Thymus (tissue), 14 donors: Measurements from ENCODE around the gene ZFP28. TPM values are rescaled to one million over a fixed set of nuclear protein-coding genes. Genes with fewer than 3 reads are reported as not detected.

Source experiments
- DNase-seq, 9 donors: peaks; one replicate each; pipeline ENCODE4 v3.0.0-alpha.2; 2013; ENCODE audit warnings: low spot score in 9 of 9, low read depth in 6 of 9, missing footprints in 1 of 9
- H3K27ac ChIP-seq, 2 donors: one replicate each; pipeline ENCODE4 v1.5.1; 2013; ENCODE audit warnings: control low read depth in 1 of 2, low read depth in 1 of 2, low read length in 1 of 2, mild to moderate bottlenecking in 1 of 2, moderate library complexity in 1 of 2
- H3K27me3 ChIP-seq, 2 donors: one replicate each; pipeline ENCODE4 v1.5.1; 2013; ENCODE audit warnings: low read length in 1 of 2; ENCODE audit not compliant: control insufficient read depth in 2 of 2, insufficient read depth in 1 of 2
- H3K36me3 ChIP-seq, 2 donors: one replicate each; pipeline ENCODE4 v1.5.1; 2013; ENCODE audit warnings: low read length in 1 of 2, mild to moderate bottlenecking in 1 of 2, moderate library complexity in 1 of 2; ENCODE audit not compliant: control insufficient read depth in 2 of 2, insufficient read depth in 2 of 2
- H3K4me1 ChIP-seq, 2 donors: one replicate each; pipeline ENCODE4 v1.5.1; 2013; ENCODE audit warnings: low read length in 2 of 2; ENCODE audit not compliant: control insufficient read depth in 2 of 2, insufficient read depth in 2 of 2
- H3K4me3 ChIP-seq, 2 donors: one replicate each; pipeline ENCODE4 v1.5.1; 2013; ENCODE audit warnings: low read length in 2 of 2, control low read depth in 1 of 2, mild to moderate bottlenecking in 1 of 2
- H3K9me3 ChIP-seq, 2 donors: one replicate each; pipeline ENCODE4 v1.5.1; 2013; ENCODE audit warnings: low read length in 1 of 2, mild to moderate bottlenecking in 1 of 2; ENCODE audit not compliant: control insufficient read depth in 2 of 2, insufficient read depth in 1 of 2
- WGBS: extraction: QIAGEN DNeasy Blood & Tissue Kit; methylation state at CpG from one replicate; pipeline ENCODE4 v1.1.7; 2013; 5-methylcytosine and 5-hydroxymethylcytosine counted together
- long read RNA-seq, 10 donors: transcript quantifications; one replicate each; lab custom pipeline, GENCODE V29; 2026
- polyA plus RNA-seq: library from polyadenylated mRNA; stranded (reverse); fragments of 200-250 nt; gene quantifications from one replicate; pipeline ENCODE4 v1.2.3, GENCODE V29; 2013
- total RNA-seq: library from RNA; stranded (reverse); fragments of 120-200 nt; gene quantifications from one replicate; pipeline ENCODE4 v1.2.4, GENCODE V29; 2013
- donor health status: healthy.

Gene ZFP28
- total RNA-seq (2.9 TPM), polyA plus RNA-seq (6.1 TPM)
- long read RNA-seq, donor 1, result 0 reads
- long read RNA-seq, donor 2, full-length matches to known transcripts, result 1 of 1 reads
- long read RNA-seq, donor 2, partial matches to known transcripts, result 0 of 1 reads
- long read RNA-seq, donor 2, other reads (novel, unspliced or antisense), result 0 of 1 reads
- long read RNA-seq, donor 3, result 0 reads
- long read RNA-seq, donor 4, result 0 reads
- long read RNA-seq, donor 5, full-length matches to known transcripts, result 3 of 3 reads
- long read RNA-seq, donor 5, partial matches to known transcripts, result 0 of 3 reads
- long read RNA-seq, donor 5, other reads (novel, unspliced or antisense), result 0 of 3 reads
- long read RNA-seq, donor 6, full-length matches to known transcripts, result 3 of 3 reads
- long read RNA-seq, donor 6, partial matches to known transcripts, result 0 of 3 reads
- long read RNA-seq, donor 6, other reads (novel, unspliced or antisense), result 0 of 3 reads
- long read RNA-seq, donor 7, result 0 reads
- long read RNA-seq, donor 8, result 0 reads
- long read RNA-seq, donor 9, full-length matches to known transcripts, result 2 of 2 reads
- long read RNA-seq, donor 9, partial matches to known transcripts, result 0 of 2 reads
- long read RNA-seq, donor 9, other reads (novel, unspliced or antisense), result 0 of 2 reads
- long read RNA-seq, donor 10, full-length matches to known transcripts, result 1 of 1 reads
- long read RNA-seq, donor 10, partial matches to known transcripts, result 0 of 1 reads
- long read RNA-seq, donor 10, other reads (novel, unspliced or antisense), result 0 of 1 reads

DNA sequence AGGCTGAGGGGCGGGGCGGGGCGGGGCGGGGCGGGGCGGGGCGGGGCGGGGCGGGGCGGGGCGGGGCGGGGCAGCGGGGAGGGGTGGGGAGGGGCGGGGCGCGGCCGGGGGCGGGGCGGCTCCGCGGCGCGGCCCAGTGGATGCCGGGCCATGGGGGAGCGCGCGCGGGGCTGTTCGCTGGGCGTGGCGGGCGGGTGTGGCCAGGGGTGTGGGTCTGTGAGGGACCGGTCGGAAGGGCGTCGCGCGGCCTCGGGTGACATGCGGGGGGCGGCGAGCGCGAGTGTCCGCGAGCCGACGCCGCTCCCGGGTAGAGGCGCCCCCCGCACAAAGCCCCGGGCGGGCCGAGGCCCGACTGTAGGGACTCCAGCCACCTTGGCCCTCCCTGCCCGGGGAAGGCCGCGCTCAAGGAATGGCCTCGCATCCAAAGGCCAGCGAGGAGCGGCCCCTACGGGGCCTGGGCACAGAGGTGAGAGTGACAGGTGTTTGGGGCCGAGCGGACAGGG lies at the start of gene ZFP28:
Gene ZFP28, plus strand, starts transcription at position 188 of the 503 bp plus-strand sequence. Its CDS starts 71 bp downstream, at position 259.
- H3K36me3 ChIP-seq, result no peaks in the 10 kb centered on the region
- peaks cover 10 to 40% of the 10 kb centered on the region in 2 donors for H3K9me3 ChIP-seq
- peak in 2 of 9 donors; percentile 8 to 13 for DNase-seq
- WGBS, result 2% methylated on average over 53 of the region's 65 CpGs
- H3K4me3 ChIP-seq, result peak within 1 kb of the TSS; percentile 64 to 67
- H3K27ac ChIP-seq, result peak within 1 kb of the TSS; percentile 94 to 95
- peaks cover 9 to 16% of the 10 kb centered on the region in 2 donors for H3K4me1 ChIP-seq
- H3K27me3 ChIP-seq, result no peaks in the 10 kb centered on the region

- H3K27me3 ChIP-seq, result no peaks in the 10 kb centered on the region
- no peaks in the 10 kb centered on the region for H3K4me1 ChIP-seq
- no peaks in the 10 kb centered on the region for H3K36me3 ChIP-seq
- H3K9me3 ChIP-seq, result peaks cover 0 to 18% of the 10 kb centered on the region in 2 donors
- WGBS, result 97% methylated on average over 3 of the region's 3 CpGs
- DNase-seq, result no peak
- no peak overlapping the region for H3K27ac ChIP-seq
- no peak overlapping the region for H3K4me3 ChIP-seq
Measured at GRCh38 chr19:56491399-56491798, 47.3 kb upstream of the ZFP28 start.

DNA sequence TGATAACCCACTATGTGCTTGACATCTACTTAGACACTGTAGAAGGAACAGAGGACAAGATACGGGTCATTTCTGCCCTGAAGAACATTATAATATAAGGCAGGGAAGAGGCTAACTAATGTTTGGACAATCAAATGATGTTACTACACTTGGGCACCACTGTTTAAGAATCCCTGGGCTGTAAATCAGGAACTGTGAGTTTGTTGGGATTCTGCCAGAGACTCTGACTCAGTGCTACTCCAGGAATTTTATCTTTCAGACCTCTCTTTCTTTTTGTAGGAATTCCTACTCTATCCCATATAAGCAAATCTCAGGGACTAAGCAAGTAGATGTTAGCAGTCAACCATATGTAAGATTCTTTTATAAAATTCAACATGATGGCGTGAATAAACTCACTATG lies 34.2 kb upstream of the ZFP28 start:
- Histone ChIP-seq H3K4me3 (no peak overlapping the region), H3K27ac (no peak overlapping the region), H3K4me1 (peaks cover 3 to 6% of the 10 kb centered on the region in 2 donors), H3K27me3 (no peaks in the 10 kb centered on the region), H3K9me3 (peaks cover 0 to 22% of the 10 kb centered on the region in 2 donors), H3K36me3 (no peaks in the 10 kb centered on the region)
- WGBS, result 93% methylated on average over 2 of the region's 2 CpGs
- no peak for DNase-seq

DNA sequence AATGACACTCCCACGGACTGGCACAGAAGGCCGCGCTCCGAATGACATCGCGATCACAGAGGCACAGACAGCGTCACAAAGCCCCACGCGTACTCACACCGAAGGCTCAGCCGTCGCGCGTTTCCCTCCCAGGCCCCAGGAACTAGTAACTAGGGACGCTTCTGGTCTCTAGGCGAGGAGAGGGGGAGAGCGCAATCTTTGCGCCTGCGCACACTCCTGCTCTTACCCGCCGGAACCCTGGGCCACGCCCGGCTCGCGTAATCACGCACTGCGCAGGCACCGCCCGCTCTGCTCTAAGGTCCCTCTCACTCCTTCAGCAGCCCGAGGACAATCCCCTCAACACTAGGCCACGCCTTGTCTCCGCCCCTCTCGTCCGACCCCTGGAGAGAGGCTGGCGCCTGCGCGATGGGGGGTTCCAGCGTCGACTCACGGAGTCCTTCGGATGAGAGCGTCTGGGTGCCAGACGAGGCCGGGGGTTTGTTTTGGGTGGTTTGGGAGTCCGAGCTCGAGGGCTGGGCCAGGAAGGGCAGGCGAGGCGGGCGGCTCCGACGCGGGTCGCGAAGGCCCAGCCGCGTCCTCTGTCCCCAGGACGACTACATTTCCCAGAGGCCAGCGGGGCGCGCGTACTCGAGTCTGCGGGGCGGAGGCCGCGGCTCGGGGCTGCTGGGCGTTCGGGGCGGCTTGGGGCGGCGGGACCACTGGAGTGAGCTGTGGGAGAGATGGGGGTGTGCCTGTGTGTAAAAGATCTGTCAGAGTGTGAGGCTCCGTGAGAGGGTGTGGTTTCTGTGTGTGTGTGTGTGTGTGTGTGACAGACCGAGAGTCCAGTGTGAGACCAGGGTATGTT lies 31.1 kb upstream of the ZFP28 start, which contains the start of gene ZNF471:
Gene ZNF471, plus strand, starts transcription at position 410 of the 844 bp plus-strand sequence. CDS start 3,717 bp downstream, outside the sequence.
- Histone ChIP-seq H3K36me3 (no peaks in the 10 kb centered on the region), H3K4me3 (peak within 1 kb of the TSS; percentile 51 to 71), H3K27ac (peak within 1 kb of the TSS; percentile 83 to 93), H3K27me3 (no peaks in the 10 kb centered on the region), H3K4me1 (peaks cover 3 to 6% of the 10 kb centered on the region in 2 donors), H3K9me3 (peaks cover 0 to 22% of the 10 kb centered on the region in 2 donors)
- WGBS, result 1% methylated on average over 74 of the region's 74 CpGs
- peak; percentile 74 to 93 (median 84) for DNase-seq

DNA sequence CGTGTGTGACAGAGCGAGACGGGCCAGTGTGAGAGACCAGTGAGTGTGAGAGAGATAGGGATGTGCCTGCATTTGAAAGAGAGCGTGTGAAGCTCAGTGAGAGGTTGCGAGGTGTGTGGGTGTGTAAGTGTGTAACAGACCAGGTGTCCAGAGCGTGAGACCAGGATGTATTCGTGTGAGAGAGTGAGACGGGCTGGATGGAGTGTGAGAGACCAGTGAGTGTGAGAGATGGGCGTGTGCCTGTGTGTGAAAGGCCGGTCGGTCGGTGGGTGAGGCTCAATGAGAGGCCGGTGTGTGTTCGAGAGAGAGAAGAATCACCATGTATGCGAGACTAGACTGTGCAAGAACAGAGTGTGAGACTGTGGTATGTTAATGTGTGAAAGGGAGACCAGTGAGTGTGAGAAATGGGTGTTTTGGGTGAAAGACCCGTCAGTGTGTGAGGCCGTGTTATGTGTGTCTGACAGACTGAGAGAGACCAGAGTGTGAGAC lies 30.4 kb upstream of the ZFP28 start:
- peaks cover 0 to 22% of the 10 kb centered on the region in 2 donors for H3K9me3 ChIP-seq
- peak overlapping the region in 1 of 2 donors; percentile 93 for H3K27ac ChIP-seq
- 8% methylated on average over 17 of the region's 17 CpGs for WGBS

DNA sequence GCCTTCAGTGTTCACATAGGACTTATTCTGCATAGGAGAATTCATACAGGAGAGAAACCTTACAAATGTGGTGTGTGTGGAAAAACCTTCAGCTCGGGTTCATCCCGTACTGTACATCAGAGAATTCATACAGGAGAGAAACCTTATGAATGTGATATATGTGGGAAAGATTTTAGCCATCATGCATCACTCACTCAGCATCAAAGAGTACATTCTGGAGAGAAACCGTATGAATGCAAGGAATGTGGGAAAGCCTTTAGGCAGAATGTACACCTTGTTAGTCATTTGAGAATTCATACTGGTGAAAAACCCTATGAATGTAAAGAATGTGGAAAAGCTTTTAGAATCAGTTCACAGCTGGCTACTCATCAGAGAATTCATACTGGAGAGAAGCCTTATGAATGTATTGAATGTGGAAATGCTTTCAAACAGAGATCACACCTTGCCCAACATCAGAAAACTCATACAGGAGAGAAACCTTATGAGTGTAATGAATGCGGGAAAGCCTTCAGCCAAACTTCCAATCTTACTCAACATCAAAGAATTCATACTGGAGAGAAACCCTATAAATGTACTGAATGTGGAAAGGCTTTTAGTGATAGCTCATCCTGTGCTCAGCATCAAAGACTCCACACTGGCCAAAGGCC lies 13.4 kb upstream of the ZFP28 start:
- WGBS, result 84% methylated on average over 4 of the region's 4 CpGs
- no peak overlapping the region for H3K27ac ChIP-seq
- peaks cover 6 to 17% of the 10 kb centered on the region in 2 donors for H3K9me3 ChIP-seq
- H3K36me3 ChIP-seq, result no peaks in the 10 kb centered on the region
- no peak for DNase-seq
- no peak overlapping the region for H3K4me3 ChIP-seq
- H3K27me3 ChIP-seq, result no peaks in the 10 kb centered on the region
- H3K4me1 ChIP-seq, result no peaks in the 10 kb centered on the region

More for the DNA sequence above, 30.4 kb upstream of the ZFP28 start:
- Histone ChIP-seq H3K4me1 (peaks cover 3 to 6% of the 10 kb centered on the region in 2 donors), H3K27me3 (no peaks in the 10 kb centered on the region), H3K4me3 (peak overlapping the region; percentile 51 to 71), H3K36me3 (no peaks in the 10 kb centered on the region)
- DNase-seq, result no peak

- no peaks in the 10 kb centered on the region for H3K27me3 ChIP-seq
- 96% methylated on average over 3 of the region's 3 CpGs for WGBS
- DNase-seq, result no peak
- no peak overlapping the region for H3K27ac ChIP-seq
- H3K4me3 ChIP-seq, result no peak overlapping the region
- H3K9me3 ChIP-seq, result peaks cover 10 to 47% of the 10 kb centered on the region in 2 donors
- H3K4me1 ChIP-seq, result peaks cover 9 to 16% of the 10 kb centered on the region in 2 donors
- H3K36me3 ChIP-seq, result no peaks in the 10 kb centered on the region
Measured at GRCh38 chr19:56537442-56537841, 1.3 kb upstream of the ZFP28 start.

GRCh38 chr19:56538254-56538760 lies 441 bp upstream of the ZFP28 start:
- peak overlapping the region; percentile 94 to 95 for H3K27ac ChIP-seq
- peak overlapping the region; percentile 64 to 67 for H3K4me3 ChIP-seq
- peaks cover 10 to 45% of the 10 kb centered on the region in 2 donors for H3K9me3 ChIP-seq
- under 1% methylated on average over 46 of the region's 46 CpGs for WGBS
- no peaks in the 10 kb centered on the region for H3K36me3 ChIP-seq
- H3K4me1 ChIP-seq, result peaks cover 9 to 16% of the 10 kb centered on the region in 2 donors
- DNase-seq, result peak; percentile 44 to 91 (median 73)
- H3K27me3 ChIP-seq, result no peaks in the 10 kb centered on the region
